Body of pancreas (tissue), 4 donors: ENCODE measurements around the gene RNF31. TPM values are rescaled to one million over a fixed set of nuclear protein-coding genes. Genes with fewer than 3 reads are reported as not detected.

ENCODE experiments used
- ATAC-seq: fragments of 150-250 bp; one replicate; pipeline ENCODE4 v1.9.1; 2016
- DNase-seq, 4 donors: peaks; one replicate each; pipeline ENCODE4 v3.0.0-alpha.2; 2019
- H3K27ac ChIP-seq, 4 donors: fragments of 200-600 bp; sonication (generic); 1 replicate in 3 of 4; 2 replicates in 1 of 4; pipeline versions ENCODE4 v1.5.1 to v1.6.1; 2016 to 2019; ENCODE audit warnings: mild to moderate bottlenecking in 1 of 4, mixed read lengths in 1 of 4, moderate library complexity in 1 of 4
- H3K27me3 ChIP-seq, 2 donors: fragments of 200-600 bp; sonication (generic); one replicate each; pipeline ENCODE4 v1.6.0; 2016; ENCODE audit warnings: mild to moderate bottlenecking in 1 of 2
- H3K36me3 ChIP-seq, 2 donors: fragments of 200-600 bp; sonication (generic); replicated peaks in 1 of 2; 2 replicates each; pipeline ENCODE4 v1.5.1; 2016; ENCODE audit warnings: low read depth in 2 of 2; ENCODE audit not compliant: insufficient read depth in 1 of 2
- H3K4me1 ChIP-seq: fragments of 200-600 bp; sonication (generic); one replicate; pipeline ENCODE4 v1.6.0; 2016
- H3K4me3 ChIP-seq, 2 donors: fragments of 200-600 bp; sonication (generic); 1 replicate in 1 of 2; 2 replicates in 1 of 2; pipeline ENCODE4 v1.5.1; 2016 to 2019
- H3K9me3 ChIP-seq, 3 donors: fragments of 200-600 bp; sonication (generic); 1 replicate in 2 of 3; 2 replicates in 1 of 3; pipeline ENCODE4 v1.5.1; 2016
- CTCF ChIP-seq, 7 experiments: fragments of 450-650 bp in 4 of 7; fragments of 200-600 bp in 3 of 7; sonication (generic) in 3 of 7; IDR thresholded peaks; one replicate each; pipeline ENCODE4 v1.5.1; 2016 to 2019; ENCODE audit warnings: antibody characterized with exemption in 7 of 7
- POLR2A ChIP-seq, 3 donors: fragments of 450-650 bp; IDR thresholded peaks; one replicate each; pipeline ENCODE4 v1.6.1; 2016; ENCODE audit warnings: antibody characterized with exemption in 3 of 3, mild to moderate bottlenecking in 2 of 3
- WGBS, 2 donors: methylation state at CpG; one replicate each; pipeline ENCODE4 v1.1.5; 2017; 5-methylcytosine and 5-hydroxymethylcytosine counted together
- intact Hi-C: fragments of 100-400 bp; cut with DNase I; formaldehyde crosslinking; loops from one replicate; pipeline ENCODE4 v1.15.1; 2023
- total RNA-seq, 2 donors: library from RNA; depleted of rRNA; stranded (reverse); fragments of >200 nt; gene quantifications; one replicate each; pipeline ENCODE4 v1.1.0, GENCODE V29; 2016

Gene RNF31
- total RNA-seq, 2 donors from 2014 or later, result 38.1 to 83.1 TPM

- TF ChIP-seq POLR2A (IDR thresholded peaks at IDR 0.05) (peak; percentile 49 to 92 (median 89)), CTCF (IDR thresholded peaks at IDR 0.05) (no peak)
- 0% methylated on average over 31 to 42 of the region's 42 CpGs for WGBS, 2 donors
These were observed 33.3 kb upstream of the RNF31 start for GRCh38 chr14:24113801-24114531.

GRCh38 chr14:24114532-24115421 lies 32.5 kb upstream of the RNF31 start, which contains the start of the genes DCAF11 and NRL:
DCAF11 (plus strand) TSS chr14:24114777; CDS start chr14:24115595, 818 bp downstream.
NRL (minus strand) TSS chr14:24114949; CDS start chr14:24082848, 32,101 bp downstream.
- 0 to 1% methylated on average over 22 to 65 of the region's 65 CpGs for WGBS, 2 donors

More at GRCh38 chr14:24113801-24114531, 33.3 kb upstream of the RNF31 start:
- Histone ChIP-seq H3K36me3 (peaks cover under 1% of the 10 kb centered on the region in 2 donors), H3K27me3 (no peaks in the 10 kb centered on the region), H3K4me1 (peaks cover 55% of the 10 kb centered on the region), H3K9me3 (no peaks in the 10 kb centered on the region), H3K4me3 (peak overlapping the region; percentile 16 to 68), H3K27ac (peak overlapping the region; percentile 99 to 100 (median 99))
- intact Hi-C loops, result no loop called here
- peak; percentile 47 for ATAC-seq
- DNase-seq, result peak; percentile 89 to 94 (median 92)

GRCh38 chr14:24115422-24116127 lies 31.7 kb upstream of the RNF31 start:
- 1% methylated on average over 14 of the region's 14 CpGs for WGBS, 2 donors
- TF ChIP-seq POLR2A (IDR thresholded peaks at IDR 0.05) (no peak), CTCF (IDR thresholded peaks at IDR 0.05) (no peak)
- ATAC-seq (no peak), DNase-seq (no peak)
- peak overlapping the region; percentile 45 to 68 for H3K4me3 ChIP-seq
- H3K36me3 ChIP-seq, result peaks cover 11 to 13% of the 10 kb centered on the region in 2 donors
- peak overlapping the region; percentile 99 to 100 (median 99) for H3K27ac ChIP-seq
- peaks cover 42% of the 10 kb centered on the region for H3K4me1 ChIP-seq
- H3K27me3 ChIP-seq, result no peaks in the 10 kb centered on the region
- no peaks in the 10 kb centered on the region for H3K9me3 ChIP-seq
- intact Hi-C loops, result no loop called here

More at GRCh38 chr14:24114532-24115421, 32.5 kb upstream of the RNF31 start, which contains the start of the genes DCAF11 and NRL:
- ATAC-seq (peak; percentile 88), DNase-seq (peak; percentile 99 to 100 (median 99))
- TF ChIP-seq CTCF (IDR thresholded peaks at IDR 0.05) (no peak), POLR2A (IDR thresholded peaks at IDR 0.05) (peak; percentile 90 to 98 (median 97))
- H3K27me3 ChIP-seq, result no peaks in the 10 kb centered on the region
- H3K4me1 ChIP-seq, result peaks cover 50% of the 10 kb centered on the region
- peak within 1 kb of the TSS; percentile 99 to 100 (median 99) for H3K27ac ChIP-seq
- H3K4me3 ChIP-seq, result peak within 1 kb of the TSS; percentile 68
- H3K36me3 ChIP-seq, result peaks cover 7 to 8% of the 10 kb centered on the region in 2 donors
- no peaks in the 10 kb centered on the region for H3K9me3 ChIP-seq
- intact Hi-C loops, result no loop called here

- DNase-seq, result no peak
- ATAC-seq, result no peak
- Histone ChIP-seq H3K4me1 (peaks cover 35% of the 10 kb centered on the region), H3K36me3 (peaks cover 17 to 20% of the 10 kb centered on the region in 2 donors), H3K27ac (peak overlapping the region in 3 of 4 donors; percentile 99 to 100 (median 99)), H3K9me3 (no peaks in the 10 kb centered on the region), H3K4me3 (peak overlapping the region; percentile 45 to 68), H3K27me3 (no peaks in the 10 kb centered on the region)
- TF ChIP-seq CTCF (IDR thresholded peaks at IDR 0.05) (no peak), POLR2A (IDR thresholded peaks at IDR 0.05) (no peak)
- intact Hi-C loops, result no loop called here
- 28 to 38% methylated on average over 6 of the region's 6 CpGs for WGBS, 2 donors
These were observed 31.0 kb upstream of the RNF31 start for GRCh38 chr14:24116128-24116814.
